T-helper 1 cell treated with Interleukin-12 subunit alpha and Interleukin-12 subunit beta and Interleukin-4 antibody, amounts not matched to agents 30 ng/mL and 1 ng/mL, for 36 hours (primary cell): ENCODE data around the gene AHCYL2. TPM values are rescaled to one million over a fixed set of nuclear protein-coding genes. Genes with fewer than 3 reads are reported as not detected.
"Not testable (repeated sequence)": the region's sequence is repeated elsewhere in the genome, so short reads cannot be mapped to it uniquely, and the experiment has no call there.

Experiments
- intact Hi-C: fragments of 100-400 bp; cut with micrococcal nuclease; formaldehyde crosslinking; loops from one replicate; pipeline ENCODE4 v1.15.1; 2024
- total RNA-seq: library from RNA; stranded (reverse); gene quantifications from 2 replicates; pipeline ENCODE4 v1.2.3, GENCODE V29; 2022

AHCYL2 gene
- total RNA-seq, 1 donor from 2014 or later: 26.0 TPM

DNA sequence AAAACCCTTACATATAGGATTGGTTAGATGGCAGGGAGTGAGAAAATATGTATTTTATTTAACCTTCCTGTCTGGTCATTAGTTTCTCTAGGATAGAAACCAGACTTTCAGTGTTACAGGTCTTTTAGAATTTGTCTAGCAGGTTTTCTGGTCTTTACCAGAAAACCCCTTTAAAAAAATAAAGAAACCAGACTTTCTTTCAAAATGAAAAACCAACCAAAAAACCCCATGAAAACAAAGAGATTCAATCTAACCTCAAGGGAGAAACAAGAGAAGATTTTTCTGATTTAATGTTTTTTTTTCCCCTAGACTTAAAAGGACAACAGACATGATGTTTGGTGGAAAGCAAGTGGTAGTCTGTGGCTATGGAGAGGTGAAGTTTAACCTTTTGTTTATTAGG is 180.7 kb downstream of the AHCYL2 start:
- intact Hi-C loops: no loop called here

DNA sequence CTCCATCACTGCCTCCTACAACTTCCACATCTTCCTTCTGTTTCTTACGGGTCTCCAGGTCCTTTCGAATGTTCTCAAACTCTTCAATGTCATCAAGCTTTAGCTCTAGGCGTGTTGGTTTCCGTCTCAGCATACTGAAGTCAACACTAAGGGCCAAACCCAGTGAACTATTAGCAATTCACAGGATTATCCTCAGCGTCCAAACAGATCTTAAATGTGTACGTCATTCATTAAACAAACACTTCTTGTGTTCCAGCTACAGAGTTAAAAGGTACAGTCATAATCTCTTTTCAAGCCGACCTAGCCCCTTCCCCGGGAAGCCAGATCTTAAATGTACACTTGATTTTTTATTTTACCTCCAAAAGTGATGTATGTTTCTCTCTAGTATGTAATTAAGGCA is 185.4 kb downstream of the AHCYL2 start:
- intact Hi-C loops: not testable (repeated sequence)

DNA sequence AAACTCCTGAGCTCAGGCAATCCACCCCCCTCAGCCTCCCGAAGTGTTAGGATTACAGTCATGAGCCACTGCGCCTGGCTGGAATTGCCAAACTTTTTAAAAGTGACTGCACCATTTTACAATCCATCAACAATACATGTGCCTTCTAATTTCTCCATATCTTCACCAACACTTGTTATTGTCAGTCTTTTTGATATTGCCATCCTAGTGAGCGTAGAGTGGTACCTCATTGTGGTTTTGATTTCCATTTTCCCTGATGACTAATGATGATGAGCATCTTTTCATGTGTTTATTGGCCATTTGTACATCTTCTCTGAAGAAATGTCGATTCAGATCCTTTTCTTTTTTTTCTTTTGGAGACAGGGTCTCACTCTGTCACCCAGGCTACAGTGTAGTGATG is 187.7 kb downstream of the AHCYL2 start:
- intact Hi-C loops: no loop called here

DNA sequence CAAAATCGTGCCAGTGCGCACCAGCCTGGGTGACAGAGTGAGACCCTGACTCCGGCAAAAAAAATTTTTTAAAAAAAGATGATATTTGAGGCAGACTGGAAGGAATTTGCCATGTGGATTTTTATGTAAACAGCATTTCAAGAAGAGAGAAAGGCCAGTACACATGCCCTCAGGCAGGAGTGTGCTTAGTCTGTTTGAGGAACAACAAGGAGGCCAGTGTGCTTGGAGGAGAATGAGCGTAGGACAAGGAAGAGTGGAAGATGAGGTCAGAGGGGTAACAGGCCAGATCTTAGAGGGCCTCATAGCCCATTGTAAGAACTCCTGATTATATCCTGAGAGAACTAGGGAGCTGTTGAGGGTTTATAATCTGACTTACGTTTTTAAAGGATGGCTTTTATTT is 192.2 kb downstream of the AHCYL2 start:
- intact Hi-C loops: no loop called here

DNA sequence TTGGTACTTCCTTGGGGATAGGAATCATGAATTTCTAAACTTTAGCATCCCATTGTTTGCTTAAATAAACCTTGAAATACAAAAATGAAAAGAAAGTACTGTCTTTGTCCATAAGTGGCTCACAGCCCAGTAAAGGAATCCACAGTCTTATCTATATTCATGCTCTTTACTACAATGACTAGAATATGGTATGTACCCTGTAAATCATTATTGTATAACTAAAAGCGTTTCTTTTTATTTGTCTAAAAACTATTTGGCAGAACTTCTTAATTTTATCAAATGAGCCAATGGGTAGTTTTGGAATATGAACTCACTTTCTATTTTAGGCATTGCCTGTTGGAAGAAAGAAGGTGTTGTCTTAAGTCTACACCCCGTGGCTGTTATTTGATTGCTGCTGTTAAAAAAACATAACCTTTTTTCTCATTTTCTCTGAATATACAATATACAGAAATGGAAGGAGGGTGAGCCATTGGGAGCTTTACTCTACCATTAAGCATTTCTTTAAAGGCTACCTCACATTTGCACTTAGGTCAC is 197.0 kb downstream of the AHCYL2 start:
- intact Hi-C loops: no loop called here

DNA sequence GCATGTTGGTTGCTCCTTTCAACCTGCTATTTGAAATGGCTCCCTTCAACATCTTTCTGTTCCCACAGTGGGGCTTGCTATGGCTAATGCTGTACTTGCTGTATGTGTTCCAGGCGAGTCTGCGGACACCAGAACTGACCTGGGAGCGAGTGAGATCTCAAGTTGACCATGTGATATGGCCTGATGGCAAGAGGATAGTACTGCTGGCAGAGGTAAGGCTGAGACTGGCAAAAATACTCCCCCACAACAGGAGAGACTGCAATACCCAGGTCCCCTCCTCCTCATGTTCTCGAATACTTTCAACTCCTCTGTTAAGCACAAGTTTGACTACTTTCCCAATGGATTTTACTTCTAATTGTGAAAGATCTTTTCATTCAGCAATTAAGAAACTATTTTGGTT is 197.9 kb downstream of the AHCYL2 start:
- intact Hi-C loops: no loop called here

DNA sequence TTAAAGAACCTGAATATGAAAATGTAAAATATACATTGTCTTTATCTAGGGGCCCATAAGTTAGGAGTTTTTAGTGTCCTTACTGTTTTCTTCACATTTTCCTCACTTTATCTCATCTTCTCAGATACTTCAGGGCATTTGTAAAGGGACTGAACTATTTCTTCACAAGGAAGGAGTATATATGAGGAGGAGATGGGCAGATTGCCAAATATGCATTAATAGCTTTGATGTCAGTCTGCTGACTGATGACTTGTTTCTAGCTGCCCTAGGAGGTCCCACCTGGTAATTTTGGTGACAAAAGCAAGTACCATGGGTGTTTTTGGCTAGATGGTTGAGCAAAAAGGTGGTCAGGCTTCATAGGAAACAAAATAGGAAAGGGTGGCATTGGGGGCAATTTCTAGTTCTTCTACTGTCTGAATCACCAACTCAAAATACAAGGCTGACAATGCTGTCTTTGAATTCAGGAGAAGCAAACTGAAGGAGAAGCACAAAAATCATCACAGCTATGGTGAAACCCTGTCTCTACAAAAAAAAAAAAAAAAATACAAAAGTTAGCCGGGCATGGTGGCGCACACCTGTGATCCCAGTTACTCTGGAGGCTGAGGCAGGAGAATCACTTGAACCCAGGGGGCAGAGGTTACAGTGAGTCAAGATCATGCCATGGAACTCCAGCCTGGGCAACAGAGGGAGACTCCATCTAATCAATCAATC is 199.0 kb downstream of the AHCYL2 start:
- intact Hi-C loops: no loop called here

DNA sequence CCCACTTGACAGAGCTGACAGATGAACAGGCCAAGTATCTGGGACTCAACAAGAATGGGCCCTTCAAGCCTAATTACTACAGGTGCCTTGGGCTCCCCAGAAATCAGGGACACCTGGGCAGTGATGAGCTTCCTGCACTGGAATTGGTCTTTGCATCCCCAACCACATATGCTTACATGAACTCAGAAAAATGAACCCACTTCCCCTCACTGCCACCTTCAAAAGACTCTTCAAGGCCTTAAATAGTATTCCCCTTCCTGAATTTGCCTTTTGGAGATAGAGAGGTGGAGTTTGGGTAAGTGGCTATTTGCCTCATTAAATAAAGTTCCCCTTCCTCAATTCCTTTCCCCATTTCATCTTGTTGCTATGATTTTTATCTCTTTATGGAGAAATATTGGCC is 201.7 kb downstream of the AHCYL2 start:
- intact Hi-C loops: no loop called here

DNA sequence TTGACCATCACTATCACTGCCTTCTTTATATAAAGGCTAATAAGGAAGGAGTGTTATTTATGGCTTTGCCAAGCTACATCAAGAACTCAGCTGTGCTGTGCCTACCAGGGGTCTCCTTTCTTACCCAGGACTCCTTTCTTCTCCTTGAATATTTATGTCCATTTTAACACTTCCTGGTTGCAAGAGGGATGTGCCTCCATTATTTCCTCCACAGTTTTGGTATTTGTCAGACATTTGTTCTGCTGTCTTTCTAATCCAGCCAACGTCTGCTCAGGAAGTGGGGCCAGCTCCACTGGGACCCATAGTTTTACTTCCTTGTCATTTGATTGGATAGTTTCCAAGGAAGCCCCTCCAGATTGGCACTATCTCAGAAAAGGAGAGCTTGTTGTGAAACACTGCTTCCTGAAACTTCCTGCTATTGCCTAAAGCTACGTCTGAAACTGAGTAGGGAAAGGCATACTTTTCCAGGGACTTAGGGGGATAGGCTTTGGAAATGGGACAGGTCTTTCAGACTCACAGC is 202.8 kb downstream of the AHCYL2 start:
- intact Hi-C loops: no loop called here

DNA sequence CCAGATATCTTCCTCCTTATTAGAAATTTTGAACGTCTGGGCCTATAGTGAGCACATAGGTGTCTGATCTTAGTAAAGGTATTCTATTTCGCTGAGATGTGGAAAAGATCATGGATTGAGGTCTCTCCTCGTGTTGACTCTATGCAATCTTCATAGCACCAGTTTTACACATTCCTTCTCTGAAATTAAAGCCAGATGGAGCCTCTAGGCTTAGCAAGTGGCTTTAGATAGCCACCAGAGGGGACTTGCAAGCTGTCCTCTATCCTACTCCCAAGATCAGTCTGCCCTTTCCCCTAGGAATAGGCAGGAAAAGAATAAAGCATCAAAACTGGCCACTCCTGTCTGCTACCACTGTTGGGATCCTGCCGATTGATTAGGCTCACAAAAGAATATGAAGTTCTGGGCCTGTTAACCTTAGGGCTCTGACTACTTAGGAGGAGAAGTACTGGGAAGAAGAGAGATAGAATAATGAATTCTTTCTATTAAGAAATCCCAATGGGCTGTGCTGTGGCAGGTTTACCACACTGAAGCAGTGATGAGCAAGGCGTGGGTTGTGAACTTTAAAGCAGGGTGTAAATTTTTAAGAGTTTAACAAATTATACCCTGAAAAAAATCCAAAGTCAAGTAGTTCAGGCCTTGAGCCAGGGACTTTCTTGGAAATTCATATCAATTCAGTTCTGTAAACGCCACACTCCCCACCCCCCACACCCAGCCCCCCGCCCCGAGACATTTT is 207.2 kb downstream of the AHCYL2 start:
- intact Hi-C loops: loop anchor here (5.0 to 10.0 kb wide), 2 partner anchors 1530 to 1777 kb away; partner anchors contain the start of gene SND1

DNA sequence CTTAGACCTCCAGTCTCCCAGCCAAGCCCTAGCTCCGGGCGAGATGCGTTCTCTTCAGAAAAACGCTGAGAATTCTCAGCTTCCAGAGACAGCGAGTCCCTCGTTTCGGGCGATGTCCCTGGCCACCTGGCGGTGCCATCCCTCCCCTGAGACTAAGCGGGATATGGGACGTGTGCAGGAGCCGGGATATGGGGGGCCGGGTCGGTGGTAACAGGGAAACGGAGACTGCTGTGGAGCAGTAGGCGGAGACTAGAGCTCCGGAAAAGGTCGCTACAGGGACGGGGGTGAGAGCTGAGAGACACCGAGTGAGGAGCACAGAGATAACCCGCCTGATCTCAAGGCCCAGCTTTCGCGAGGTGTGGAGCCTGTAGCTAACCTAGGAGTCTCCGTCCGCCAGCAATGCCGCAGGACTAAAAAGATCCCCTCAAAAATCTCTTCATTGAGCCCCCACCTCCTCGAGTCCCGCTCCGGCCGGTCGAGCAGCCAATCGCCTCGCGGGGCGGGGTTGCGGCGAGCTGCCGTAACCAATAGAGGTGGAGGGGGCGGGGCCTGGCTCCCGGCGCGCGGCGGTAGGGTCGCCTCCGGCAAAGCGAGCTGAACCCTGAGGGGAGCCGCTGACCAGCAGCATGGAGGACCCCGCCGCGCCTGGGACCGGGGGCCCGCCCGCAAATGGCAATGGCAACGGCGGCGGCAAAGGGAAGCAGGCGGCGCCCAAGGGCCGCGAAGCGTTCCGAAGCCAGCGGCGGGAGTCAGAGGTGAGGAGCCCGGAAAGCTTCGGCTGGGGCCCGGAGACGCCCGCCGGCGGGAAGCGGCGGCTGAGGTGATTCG is 209.2 kb downstream of the AHCYL2 start, which contains the start of gene STRIP2:
Gene STRIP2 (plus strand): TSS at position 586 of the 828 bp plus-strand sequence. CDS start 41 bp downstream, at position 627.
- intact Hi-C loops: loop anchor here (1.0 to 10.0 kb wide), 15 partner anchors 32 to 1779 kb away; partner anchors contain the start of genes ATP6V1F, COPG2, NRF1 and SMKR1

DNA sequence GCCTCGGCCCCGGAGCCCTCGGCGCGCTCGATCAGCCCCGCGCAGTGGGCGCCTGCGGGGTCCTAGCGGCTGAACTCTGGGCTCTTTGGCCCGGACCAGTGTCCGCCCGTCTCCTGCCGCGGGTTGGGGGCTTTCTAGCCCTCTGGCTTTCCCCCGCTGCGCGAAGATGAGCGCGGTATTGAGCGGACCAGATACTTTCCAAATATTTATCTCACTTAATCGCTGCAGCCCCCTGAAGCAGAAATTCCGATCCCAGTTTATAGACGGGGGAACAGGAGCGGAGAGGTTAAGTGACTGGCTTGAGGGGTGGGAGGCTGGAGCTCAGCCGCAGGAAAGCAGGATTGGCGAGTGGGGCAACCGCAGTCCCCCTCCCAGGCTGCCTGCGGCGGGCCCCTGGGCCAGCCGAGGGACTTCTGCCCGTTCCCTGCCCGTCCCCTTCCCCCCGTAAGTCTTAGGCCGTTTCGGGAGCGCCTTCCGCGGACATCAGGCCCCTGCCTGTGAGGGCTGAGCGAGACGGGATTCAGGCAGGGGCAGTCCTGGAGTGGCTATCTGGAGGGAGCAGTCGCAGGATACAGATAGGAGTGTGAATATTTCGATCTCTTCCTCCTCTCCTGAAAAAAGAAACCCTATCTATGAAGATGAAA is 210.0 kb downstream of the AHCYL2 start:
- intact Hi-C loops: loop anchor here (1.0 to 10.0 kb wide), 16 partner anchors 9 to 1780 kb away; partner anchors contain the start of genes ATP6V1F, COPG2, NRF1 and SMKR1

DNA sequence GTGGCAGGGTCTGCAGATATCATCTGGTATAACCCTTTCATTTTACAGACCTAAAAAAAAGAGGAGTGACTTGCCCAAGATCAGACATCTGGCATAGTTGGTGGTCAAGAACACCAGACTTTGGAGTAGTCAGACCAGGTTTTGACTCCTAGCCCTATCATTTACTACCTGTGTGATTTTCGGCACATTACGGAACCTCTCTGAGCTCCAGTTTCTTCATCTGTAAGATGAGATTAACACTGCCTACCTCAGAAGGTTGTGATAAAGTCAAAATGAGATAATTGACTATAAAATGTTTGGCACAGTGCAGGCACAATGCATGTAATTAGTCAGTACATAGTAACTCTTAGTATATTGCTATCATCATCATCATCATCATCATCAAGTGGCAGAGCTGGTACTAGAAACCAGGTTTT is 210.6 kb downstream of the AHCYL2 start:
- intact Hi-C loops: loop anchor here (1.0 to 10.0 kb wide), 6 partner anchors 8 to 1781 kb away; partner anchors contain the start of genes ATP6V1F, COPG2, SND1 and TNPO3

DNA sequence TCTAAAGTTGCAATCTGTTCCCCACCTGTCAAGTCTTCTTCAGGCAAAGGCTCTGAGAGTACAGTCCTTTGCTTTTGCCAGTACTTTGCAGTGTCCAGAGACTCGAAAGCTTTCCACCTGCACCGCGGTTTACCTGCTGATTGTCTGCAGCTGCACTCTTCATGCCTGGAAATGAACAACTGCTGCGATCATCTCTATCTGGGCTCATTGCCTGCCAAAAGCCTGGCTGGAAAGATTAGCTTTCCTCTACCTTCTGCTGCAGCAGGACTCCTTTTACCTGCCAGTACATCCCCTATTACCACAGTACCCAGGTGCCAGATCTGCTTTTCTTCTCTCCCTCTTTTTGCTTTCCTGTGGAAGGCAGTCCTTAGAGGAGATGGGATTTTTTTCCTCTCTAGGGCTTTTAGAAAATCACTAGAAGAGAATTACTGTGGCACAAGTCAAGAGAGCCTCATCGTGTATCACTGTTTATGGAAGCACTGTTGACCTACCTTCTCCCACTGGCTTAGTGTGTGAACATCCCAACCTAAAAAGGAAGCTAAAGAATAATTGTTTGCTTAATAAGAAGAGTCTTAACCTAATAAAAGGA is 211.6 kb downstream of the AHCYL2 start:
- intact Hi-C loops: loop anchor here (10.0 kb wide), 1 partner anchor 1782 kb away; the partner anchor contains the start of gene SND1

DNA sequence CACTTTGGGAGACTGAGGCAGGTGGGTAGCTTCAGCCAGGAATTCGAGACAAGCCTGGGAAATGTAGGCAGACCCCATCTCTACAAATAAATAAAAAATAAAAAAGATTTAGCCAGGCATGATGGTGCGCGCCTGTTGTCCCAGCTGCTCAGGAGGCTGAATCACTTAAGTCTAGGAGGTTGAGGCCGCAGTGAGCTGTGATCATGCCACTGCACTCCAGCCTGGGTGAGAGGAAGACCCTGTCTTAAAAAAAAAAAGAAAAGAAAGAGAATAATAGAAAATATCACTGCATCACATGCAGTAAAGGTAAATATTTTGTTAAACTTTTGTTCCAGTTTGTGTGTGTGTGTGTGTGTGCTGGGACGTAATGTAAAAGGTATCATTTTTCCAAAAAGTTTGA is 212.4 kb downstream of the AHCYL2 start:
- intact Hi-C loops: loop anchor here (10.0 kb wide), 1 partner anchor 1782 kb away; the partner anchor contains the start of gene SND1

DNA sequence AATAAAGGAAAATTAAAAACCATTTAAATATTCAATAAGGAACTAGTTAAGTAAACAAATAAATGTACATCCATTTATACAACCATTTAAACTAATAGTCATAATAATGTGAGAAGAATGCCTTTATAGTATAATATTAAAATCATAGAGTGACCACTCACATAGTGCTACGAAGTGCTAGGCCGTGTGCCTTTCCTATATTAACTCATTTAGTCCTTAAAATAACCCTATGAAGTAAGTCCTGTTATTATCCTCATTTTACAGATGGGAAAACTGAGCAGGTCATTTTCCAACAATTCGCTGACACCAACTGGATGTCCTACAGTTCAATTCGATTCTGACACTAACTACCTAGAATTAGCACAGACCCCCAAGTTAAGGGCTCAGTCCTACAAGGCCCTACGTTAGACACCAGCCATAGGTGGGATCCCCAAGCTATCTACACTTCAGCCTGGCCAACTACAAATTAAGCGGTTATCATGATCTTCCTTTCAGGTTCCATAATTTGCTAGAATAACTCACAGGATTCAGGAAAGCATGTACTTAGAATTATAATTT is 213.5 kb downstream of the AHCYL2 start:
- intact Hi-C loops: loop anchor here (10.0 kb wide), 1 partner anchor 1784 kb away; the partner anchor contains the start of gene SND1

DNA sequence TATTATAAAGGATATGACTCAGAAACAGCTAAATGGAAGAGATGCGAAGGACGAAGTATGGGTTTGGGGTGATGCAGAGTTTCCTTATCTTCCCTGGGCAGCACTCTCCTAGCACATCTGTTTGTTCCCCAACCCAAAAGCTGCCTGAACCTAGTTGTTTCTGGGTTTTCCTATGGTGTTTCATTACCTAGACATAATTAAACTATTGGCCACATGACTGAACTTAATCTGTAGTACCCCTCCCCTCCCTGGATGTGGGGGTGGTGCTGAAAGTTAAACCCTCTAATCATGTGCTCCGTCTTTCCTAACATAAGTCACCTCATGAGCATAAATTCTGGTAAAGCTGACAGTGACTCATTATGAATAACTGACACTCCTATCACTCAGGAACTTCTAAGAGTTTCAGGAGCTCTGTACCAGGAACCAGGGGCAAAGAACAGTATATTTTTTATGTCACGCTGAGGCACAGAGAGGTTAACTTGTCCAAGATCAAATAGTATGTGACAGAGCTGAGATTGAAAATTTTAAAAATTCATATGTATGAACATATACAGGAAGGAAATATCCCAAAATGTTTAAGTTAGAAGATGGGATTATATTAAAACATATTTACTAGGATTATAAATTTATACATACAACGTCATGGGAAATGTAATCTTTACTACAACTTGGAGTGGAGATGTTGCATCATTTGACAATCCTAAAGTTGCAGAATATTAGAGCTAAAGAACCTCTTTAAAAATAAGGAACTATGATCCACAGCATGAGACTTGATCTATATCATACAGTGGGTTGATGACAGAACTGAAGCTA is 214.2 kb downstream of the AHCYL2 start:
- intact Hi-C loops: loop anchor here (1.0 to 10.0 kb wide), 2 partner anchors 72 to 1784 kb away; partner anchors contain the start of gene SND1

DNA sequence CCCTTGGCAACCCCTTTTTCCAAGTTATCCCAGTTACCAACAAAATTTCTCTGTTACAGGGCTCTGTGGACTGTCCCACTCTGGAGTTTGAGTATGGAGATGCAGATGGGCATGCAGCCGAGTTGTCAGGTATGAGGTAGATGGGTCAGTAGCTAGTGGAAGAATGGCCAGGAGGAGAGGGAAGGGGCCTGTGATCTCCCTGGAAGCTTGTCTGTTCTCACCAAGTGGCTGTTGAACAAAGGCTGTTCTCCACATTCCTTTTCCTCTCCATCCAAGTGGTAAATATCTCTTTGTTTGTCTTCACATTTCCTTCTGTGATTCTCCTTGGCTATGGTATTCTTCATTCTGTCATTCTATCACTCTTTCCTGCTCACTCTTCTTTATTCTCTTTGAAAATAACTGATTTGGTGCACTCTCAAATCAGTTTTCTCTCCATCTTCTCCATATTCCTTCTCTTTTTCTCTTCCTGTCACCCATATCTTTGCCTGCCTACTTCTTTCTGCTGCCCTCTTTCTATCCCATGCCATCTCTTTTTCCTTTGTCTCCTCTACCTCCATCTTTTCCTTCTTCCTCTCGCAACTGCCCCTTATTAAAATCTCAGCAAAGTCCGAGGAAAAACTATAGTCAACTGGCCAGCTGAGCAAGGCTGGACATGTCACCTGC is 215.3 kb downstream of the AHCYL2 start:
- intact Hi-C loops: loop anchor here (1.0 to 10.0 kb wide), 2 partner anchors 73 to 1785 kb away; partner anchors contain the start of gene SND1
